GDM1 (cell line): ENCODE data around the gene DTX3.
"Not testable (repeated sequence)": the region's sequence is repeated elsewhere in the genome, so short reads cannot be mapped to it uniquely, and the experiment has no call there.

Experiments
- DNase-seq: peaks from one replicate; lab custom pipeline; 2025; lab: John Stamatoyannopoulos, UW

Gene DTX3

GRCh38 chr12:57604454-57604991 lies at the start of gene DTX3:
DTX3 (plus strand) TSS chr12:57604824; CDS start chr12:57606518, 1,694 bp downstream.
- no peak for DNase-seq

GRCh38 chr12:57554897-57555296 lies 49.7 kb upstream of the DTX3 start:
- no peak for DNase-seq

DNA sequence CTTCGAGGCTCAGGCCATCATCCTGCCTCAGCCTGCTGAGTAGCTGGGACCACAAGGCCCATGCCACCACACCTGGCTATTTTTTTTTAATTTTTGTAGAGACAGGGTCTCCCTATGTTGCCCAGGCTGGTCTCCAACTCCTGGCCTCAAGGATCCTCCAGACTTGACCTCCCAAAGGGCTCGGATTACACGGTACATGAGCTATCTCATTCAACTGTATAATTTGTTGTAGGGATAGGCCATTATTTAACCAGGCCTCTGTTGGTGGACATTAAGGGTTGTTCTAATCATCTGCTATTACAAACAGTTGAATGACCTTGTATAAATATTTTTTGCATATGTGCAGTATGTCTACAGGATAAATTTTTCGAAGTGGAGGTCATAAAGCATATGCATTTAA lies 45.8 kb upstream of the DTX3 start:
- no peak for DNase-seq

DNA sequence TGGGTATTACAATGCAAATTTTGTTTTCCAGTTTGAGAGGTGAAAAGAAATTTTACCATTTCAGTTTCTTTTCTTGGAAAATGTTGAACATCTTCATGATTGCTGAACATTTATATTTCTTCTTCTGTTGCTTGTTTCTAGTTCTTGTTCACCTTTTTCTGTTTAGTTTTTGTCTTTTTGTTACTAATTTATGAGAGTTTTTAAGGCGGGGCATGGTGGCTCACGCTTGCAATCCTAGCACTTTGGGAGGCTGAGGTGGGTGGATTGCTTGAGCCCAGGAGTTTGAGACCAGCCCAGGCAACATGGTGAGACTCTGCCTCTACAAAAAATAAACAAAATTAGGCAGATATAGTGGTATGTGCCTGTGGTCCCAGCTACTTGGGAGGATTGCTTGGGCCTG lies 44.1 kb upstream of the DTX3 start:
- no peak for DNase-seq

DNA sequence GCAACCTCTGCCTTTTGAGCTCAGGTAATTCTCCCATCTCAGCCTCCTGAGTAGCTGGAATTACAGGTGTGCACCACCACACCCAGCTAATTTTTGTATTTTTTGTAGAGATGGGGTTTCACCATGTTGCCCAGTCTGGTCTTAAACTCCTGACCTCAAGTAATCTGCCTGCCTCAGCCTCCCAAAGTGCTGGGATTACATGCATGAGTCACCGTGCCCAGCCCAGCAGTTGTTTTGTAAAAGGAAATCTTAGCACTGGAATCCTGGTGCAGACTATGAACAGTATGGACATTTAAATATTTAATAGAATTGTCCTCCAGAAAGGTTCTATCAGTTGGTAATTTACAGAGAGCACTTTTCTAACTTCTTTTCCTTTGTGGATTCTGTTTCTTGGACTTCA lies 43.5 kb upstream of the DTX3 start:
- DNase-seq: not testable (repeated sequence)

GRCh38 chr12:57563358-57563757 lies 41.3 kb upstream of the DTX3 start:
- DNase-seq: no peak

- no peak for DNase-seq
Observed at GRCh38 chr12:57564178-57564740, 40.4 kb upstream of the DTX3 start.

GRCh38 chr12:57568838-57569237 lies 35.8 kb upstream of the DTX3 start:
- no peak for DNase-seq

DNA sequence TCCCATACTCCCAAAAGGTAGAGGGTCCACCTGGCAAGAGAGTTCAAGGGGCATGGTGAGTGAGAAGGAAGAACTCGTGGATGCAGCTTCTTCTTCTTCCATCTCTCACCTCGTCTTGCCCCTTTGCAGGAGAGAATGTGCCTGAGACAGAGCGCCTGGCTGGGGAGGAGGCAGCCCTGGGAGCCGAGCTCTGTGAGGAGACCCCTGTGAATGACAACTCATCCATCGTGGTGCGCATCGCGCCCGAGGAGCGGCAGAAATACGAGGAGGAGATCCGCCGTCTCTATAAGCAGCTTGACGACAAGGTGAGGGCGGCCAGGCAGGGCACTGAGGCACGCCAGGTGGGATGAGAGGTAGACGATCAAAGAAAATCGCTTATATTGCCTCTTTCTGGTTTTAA lies 34.8 kb upstream of the DTX3 start:
- no peak for DNase-seq

DNA sequence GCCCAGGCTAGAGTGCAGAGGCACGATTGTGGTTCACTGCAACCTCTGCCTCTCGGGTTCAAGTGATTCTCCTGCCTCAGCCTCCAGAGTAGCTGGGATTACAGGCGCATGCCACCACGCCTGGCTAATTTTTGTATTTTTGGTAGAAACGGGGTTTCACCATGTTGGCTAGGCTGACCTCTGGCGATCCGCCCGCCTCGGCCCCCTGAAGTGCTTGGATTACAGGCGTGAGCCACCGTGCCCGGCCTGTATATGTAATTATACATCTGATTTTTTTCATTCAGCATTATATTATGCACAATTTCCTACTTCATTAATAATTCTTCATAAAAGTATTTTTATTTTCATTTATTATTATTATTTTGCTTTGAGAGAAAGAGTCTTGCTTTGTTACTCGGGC lies 34.2 kb upstream of the DTX3 start:
- not testable (repeated sequence) for DNase-seq

GRCh38 chr12:57571926-57572762 lies 32.5 kb upstream of the DTX3 start:
- DNase-seq: no peak

DNA sequence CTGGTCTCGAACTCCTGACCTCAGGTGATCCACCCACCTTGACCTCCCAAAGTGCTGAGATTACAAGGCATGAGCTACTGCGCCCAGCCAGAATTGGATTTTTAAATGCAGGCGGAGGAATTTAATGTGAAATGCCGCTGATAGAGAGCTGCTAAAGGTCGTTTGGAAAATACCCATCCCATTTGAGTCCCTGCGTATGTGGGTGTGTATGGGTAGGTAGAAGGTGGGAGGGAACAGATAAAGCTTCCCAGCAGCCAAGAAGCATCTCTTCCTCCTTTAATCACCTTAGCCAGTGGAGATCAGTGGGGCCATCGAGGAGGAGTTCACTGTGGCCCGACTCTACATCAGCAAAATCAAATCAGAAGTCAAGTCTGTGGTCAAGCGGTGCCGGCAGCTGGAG lies 29.8 kb upstream of the DTX3 start:
- DNase-seq: no peak

DNA sequence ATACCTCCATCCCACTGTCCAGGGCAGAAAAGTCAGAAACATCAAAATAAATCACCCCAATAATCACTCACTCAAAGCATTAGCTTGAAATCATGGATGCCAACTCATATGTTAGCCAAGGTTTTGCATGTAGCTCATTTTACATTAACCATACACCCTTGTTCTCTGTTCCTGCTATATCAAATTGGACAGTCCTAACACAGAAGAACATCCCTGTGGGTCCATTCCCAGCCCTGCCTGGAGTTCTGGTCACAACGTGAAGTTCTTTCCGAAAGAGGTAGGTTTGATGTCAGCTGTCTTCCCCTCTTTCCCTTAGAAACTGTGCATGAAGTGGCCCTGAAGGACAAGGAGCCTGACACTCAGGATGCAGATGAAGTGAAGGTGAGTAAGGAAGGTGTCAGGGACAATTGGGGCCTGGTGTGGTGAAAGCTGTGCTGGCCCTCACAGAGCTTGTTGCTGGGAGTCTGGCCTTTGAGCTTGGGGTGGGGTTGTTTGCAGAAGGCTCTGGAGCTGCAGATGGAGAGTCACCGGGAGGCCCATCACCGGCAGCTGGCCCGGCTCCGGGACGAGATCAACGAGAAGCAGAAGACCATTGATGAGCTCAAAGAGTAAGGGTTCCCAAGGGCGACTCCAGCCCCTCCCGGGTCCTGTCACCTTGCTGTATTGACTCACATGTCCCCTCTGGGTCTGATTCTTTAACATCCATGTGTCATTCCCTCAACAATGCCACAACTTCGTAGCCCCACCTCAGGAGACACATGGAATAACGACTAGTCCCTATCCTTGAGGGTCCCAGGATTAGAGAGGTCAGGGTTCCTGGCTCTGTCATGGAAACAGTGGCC lies 28.6 kb upstream of the DTX3 start:
- no peak for DNase-seq

- no peak for DNase-seq
Observed at GRCh38 chr12:57576613-57577160, 27.9 kb upstream of the DTX3 start.

DNA sequence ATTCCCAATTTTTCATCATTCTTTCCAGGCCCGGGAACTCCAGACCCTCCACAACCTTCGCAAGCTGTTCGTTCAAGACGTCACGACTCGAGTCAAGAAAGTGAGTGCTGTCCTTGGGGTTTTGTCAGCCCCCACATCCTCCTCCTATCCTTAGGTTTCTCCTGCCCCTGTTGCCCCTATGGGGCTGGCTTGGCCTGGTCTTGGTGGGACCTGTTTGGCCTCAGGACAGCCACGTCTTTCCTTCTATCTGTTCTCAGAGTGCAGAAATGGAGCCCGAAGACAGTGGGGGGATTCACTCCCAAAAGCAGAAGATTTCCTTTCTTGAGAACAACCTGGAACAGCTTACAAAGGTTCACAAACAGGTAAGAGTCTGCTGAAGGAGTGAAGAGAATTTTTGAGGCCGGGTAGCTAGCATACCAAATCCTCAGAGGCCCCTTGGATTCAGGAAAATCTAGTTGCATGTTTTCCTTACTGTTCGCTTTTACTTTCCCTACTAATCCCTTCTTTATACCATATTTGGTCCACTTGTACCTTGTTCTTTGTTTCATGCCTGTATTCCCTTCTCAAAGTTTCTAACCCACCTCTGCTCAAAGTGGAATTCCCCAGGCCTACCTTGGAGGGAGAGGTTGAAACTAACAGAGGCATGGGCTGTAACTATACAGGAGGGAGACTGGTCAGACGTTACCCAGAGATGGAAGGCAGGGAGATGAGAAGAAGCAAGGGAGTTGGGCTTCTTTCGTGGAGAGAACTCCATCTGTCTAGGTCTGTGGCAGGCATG lies 26.5 kb upstream of the DTX3 start:
- DNase-seq: no peak

DNA sequence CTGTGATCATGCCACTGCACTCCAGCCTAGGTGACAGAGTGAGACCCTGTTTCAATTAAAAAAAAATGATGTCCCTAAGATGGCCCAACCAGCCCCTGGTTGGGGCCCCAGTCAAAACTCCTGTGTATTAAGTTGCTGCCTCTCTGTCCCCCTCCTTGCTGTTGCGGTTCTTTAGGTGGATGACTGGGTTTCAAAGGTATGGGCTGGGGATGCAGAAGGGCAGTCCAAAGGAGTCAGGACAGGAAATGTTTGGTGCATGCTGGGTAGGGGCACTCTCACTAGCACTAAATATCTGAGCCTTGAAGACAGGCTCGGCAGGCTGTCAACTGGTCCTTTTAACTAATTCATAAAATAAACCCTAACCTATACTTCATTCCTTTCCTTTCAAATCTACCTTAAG lies 25.6 kb upstream of the DTX3 start:
- no peak for DNase-seq

DNA sequence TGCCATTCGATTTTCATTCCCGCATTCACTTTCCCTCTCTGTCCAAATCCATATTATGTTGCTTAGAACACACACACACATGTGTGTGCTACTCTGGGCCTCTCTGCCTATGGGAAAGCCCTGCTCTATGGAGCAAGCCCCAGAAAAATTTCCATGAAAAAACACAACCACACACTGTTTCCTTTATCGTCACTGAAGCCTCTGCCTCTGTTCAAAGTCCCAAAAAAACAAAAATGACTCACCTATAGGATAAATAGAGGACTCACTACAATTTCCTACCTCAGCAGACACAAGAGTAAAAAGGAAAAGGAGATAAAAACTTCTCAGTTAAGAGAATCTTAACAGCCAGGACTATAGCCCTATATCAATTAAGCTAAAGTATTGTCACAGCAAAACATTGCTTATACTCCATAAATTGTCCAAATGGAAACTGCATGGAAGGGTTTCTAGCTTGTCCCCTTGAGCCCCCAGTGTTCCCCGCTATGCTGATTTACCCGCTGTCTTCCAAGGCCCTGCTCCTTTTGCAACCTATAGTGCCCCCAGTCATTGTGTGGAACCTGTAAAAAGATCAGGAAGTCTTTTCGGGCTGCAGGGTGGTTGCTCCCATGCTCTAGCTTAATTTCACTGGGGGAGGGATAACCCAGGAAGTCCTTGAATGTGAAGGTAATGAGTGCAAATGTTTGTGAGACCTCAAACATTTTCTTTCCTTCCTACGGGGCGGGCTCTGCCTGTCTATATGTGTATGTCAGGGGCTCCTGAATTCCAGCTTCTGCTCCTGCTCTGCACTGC lies 24.8 kb upstream of the DTX3 start:
- DNase-seq: no peak

DNA sequence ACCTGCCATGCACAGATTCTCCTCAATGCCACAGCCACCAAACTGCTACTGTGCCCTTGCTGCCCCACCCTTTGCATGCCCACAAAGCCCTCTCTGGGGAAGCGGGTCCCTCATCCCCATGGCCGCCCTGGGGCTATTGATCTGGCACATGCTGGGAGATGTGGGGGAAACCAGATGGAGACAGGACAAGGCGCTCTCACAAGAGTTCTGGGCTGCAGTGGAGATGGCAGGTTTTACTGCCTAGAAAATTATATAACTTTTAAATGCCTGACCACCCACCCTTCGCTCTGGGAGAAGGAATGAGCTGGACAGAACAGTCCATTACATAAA lies 24.2 kb upstream of the DTX3 start:
- DNase-seq: no peak

DNA sequence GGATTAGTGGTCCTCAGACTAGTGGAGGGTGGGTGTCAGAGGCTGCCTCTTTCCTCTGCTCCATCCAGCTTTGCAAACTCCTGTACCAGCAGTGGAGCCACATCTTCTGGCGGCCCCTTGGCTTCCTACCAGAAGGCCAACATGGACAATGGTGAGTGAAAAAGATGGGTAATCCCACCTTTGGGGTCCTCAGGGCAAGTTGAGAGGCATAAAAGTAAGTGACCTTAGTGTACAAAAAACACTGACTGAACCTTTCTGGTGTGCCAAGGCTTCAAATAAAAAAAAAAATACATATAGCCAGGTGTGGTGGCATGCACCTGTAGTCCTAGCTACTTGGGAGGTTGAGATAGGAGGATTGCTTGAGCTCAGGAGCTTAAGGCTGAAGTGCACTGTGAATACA lies 22.8 kb upstream of the DTX3 start:
- DNase-seq: no peak

GRCh38 chr12:57582440-57582839 lies 22.2 kb upstream of the DTX3 start:
- no peak for DNase-seq
